Measurements from ENCODE around the gene GIGYF1.
A peak's percentile ranks its signal among the peaks of the same experiment; 100 is the strongest.

GIGYF1 gene

GRCh38 chr7:100692578-100692961, 1.5 kb downstream of the GIGYF1 start:
- no peak for TF ChIP-seq CTCF (conservative IDR thresholded peaks at IDR 0.05)
- TF ChIP-seq ZFX (IDR thresholded peaks at IDR 0.05), result no peak
- peak overlapping the region; percentile 86 for H3K27ac ChIP-seq

GRCh38 chr7:100691676-100692577, 2.1 kb downstream of the GIGYF1 start:
- TF ChIP-seq CTCF (conservative IDR thresholded peaks at IDR 0.05) (peak; percentile 99), ZFX (IDR thresholded peaks at IDR 0.05) (no peak)
- H3K27ac ChIP-seq, result no peak overlapping the region; the same call in 1 of the 2 replicates

- no peak overlapping the region for H3K27ac ChIP-seq
- TF ChIP-seq ZFX (IDR thresholded peaks at IDR 0.05) (no peak), CTCF (conservative IDR thresholded peaks at IDR 0.05) (no peak)
Measured at GRCh38 chr7:100689230-100690135, 4.6 kb downstream of the GIGYF1 start.

GRCh38 chr7:100688326-100688860, 5.7 kb downstream of the GIGYF1 start:
- TF ChIP-seq CTCF (conservative IDR thresholded peaks at IDR 0.05), result no peak
- TF ChIP-seq ZFX (IDR thresholded peaks at IDR 0.05), result no peak
- H3K27ac ChIP-seq, result no peak overlapping the region

- no peak overlapping the region for H3K27ac ChIP-seq
- TF ChIP-seq ZFX (IDR thresholded peaks at IDR 0.05) (no peak), CTCF (conservative IDR thresholded peaks at IDR 0.05) (no peak)
Measured at GRCh38 chr7:100687751-100688300, 6.2 kb downstream of the GIGYF1 start.

- no peak overlapping the region for H3K27ac ChIP-seq
- TF ChIP-seq CTCF (conservative IDR thresholded peaks at IDR 0.05) (no peak), ZFX (IDR thresholded peaks at IDR 0.05) (no peak)
Measured at GRCh38 chr7:100687261-100687660, 6.8 kb downstream of the GIGYF1 start.

Data from C4-2B (cell line).